ENCODE measurements around the gene F11. TPM values are rescaled to one million over a fixed set of nuclear protein-coding genes. Genes with fewer than 3 reads are reported as not detected.
"Not testable (repeated sequence)": the region's sequence is repeated elsewhere in the genome, so short reads cannot be mapped to it uniquely, and the experiment has no call there.

F11 gene
- total RNA-seq, 2 experiments from 2014 or later, result not detected

DNA sequence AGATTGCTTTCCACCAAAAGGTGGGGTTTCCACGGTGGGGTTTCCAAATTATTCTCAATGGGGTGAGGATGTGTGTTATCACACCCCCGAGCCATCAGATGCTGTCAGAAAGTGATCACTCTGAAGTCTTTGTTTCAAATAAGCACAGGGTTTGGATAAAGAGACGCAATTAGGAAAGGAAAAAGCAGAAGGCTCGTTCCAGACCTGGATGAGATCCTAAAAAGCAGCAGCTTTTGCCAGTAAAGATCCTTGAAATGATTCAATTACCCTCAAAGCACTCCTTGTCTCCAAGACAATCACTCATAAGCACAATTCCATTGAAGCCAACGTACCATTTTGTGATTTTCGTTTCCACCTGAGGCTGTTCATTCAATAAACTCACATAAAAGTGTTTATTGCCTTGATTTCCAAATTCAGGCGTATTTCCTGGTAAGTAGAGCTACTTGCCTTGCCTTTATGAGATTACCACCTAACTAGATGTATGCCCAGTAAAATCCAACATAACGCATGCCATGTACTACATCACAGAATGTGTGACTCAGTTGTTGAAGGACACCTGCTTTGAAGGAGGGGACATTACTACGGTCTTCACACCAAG lies 5.2 kb downstream of the F11 start:
- Mint-ChIP-seq H3K27ac (no peak overlapping the region), H3K9me3 (no peaks in the 10 kb centered on the region), H3K36me3 (ENCODE audit: low read depth) (no peaks in the 10 kb centered on the region), H3K4me1 (ENCODE audit: low read depth) (no peaks in the 10 kb centered on the region), H3K27me3 (peaks cover 34% of the 10 kb centered on the region), H3K4me3 (no peak overlapping the region)
- TF ChIP-seq CTCF (IDR thresholded peaks at IDR 0.05), result no peak
- Histone ChIP-seq H3K9me3 (ENCODE audit: control insufficient read depth in 1 of 2, insufficient read depth in 1 of 2, low read length in 2 of 2) (no peaks in the 10 kb centered on the region), H3K27me3 (ENCODE audit: control insufficient read depth in 1 of 2, insufficient read depth in 2 of 2, low read length in 2 of 2) (peaks cover 7 to 8% of the 10 kb centered on the region in 2 experiments), H3K36me3 (ENCODE audit: insufficient read depth, low read length) (no peaks in the 10 kb centered on the region), H3K27ac (ENCODE audit: low read depth in 1 of 2, low read length in 2 of 2) (no peak overlapping the region), H3K4me1 (ENCODE audit: insufficient read depth, low read length) (no peaks in the 10 kb centered on the region), H3K4me3 (ENCODE audit: low read length) (no peak overlapping the region)
- POLR2A ChIA-PET, result no interaction called here
- DNase-seq (no peak), ATAC-seq (ENCODE audit: poor library complexity) (no peak)
- CTCF ChIA-PET, result no interaction called here
- intact Hi-C loops (cut with DNase I, micrococcal nuclease), result no loop called here

DNA sequence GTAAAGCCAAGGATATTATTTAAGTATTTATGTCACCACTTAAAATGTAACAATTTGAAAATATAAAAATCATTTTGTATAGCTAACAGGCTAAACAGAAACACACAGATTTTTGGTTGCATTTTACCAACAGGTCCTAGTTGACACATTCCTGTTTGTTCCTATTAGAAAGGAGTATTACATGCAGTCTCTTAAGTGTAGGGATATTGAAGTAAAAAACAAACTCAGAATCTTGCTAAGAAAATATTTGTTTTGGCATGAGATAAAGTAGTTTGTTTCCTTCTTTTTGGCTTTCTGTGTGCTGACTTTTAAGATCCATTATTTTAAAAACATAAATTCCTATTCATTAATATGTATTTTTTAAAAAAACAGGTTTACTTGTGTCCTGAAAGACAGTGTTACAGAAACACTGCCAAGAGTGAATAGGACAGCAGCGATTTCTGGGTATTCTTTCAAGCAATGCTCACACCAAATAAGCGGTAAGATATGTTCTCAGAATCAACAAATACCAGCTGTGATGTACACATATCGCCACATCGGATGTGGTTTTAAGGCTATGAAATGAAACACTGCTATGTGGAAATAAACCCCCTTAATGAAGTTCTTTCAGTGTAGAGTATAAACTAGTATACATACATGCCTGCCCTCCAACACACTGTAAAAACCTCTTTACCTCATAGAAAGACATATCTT lies 6.9 kb downstream of the F11 start:
- CTCF ChIA-PET, result no interaction called here
- no peaks in the 10 kb centered on the region for H3K4me1 ChIP-seq (ENCODE audit: insufficient read depth, low read length)
- H3K9me3 ChIP-seq (ENCODE audit: control insufficient read depth in 1 of 2, insufficient read depth in 1 of 2, low read length in 2 of 2), result no peaks in the 10 kb centered on the region
- peaks cover 23% of the 10 kb centered on the region for H3K27me3 Mint-ChIP-seq
- no peak for TF ChIP-seq CTCF (IDR thresholded peaks at IDR 0.05)
- H3K27ac ChIP-seq (ENCODE audit: low read depth in 1 of 2, low read length in 2 of 2), result no peak overlapping the region
- H3K27me3 ChIP-seq (ENCODE audit: control insufficient read depth in 1 of 2, insufficient read depth in 2 of 2, low read length in 2 of 2), result peaks cover 0 to 3% of the 10 kb centered on the region in 2 experiments
- intact Hi-C loops (cut with DNase I, micrococcal nuclease), result no loop called here
- no peak for ATAC-seq (ENCODE audit: poor library complexity)
- POLR2A ChIA-PET, result no interaction called here
- H3K9me3 Mint-ChIP-seq, result no peaks in the 10 kb centered on the region
- no peaks in the 10 kb centered on the region for H3K4me1 Mint-ChIP-seq (ENCODE audit: low read depth)
- H3K36me3 ChIP-seq (ENCODE audit: insufficient read depth, low read length), result no peaks in the 10 kb centered on the region
- DNase-seq, result no peak
- H3K4me3 ChIP-seq (ENCODE audit: low read length), result no peak overlapping the region
- no peaks in the 10 kb centered on the region for H3K36me3 Mint-ChIP-seq (ENCODE audit: low read depth)
- H3K27ac Mint-ChIP-seq, result no peak overlapping the region
- H3K4me3 Mint-ChIP-seq, result no peak overlapping the region

DNA sequence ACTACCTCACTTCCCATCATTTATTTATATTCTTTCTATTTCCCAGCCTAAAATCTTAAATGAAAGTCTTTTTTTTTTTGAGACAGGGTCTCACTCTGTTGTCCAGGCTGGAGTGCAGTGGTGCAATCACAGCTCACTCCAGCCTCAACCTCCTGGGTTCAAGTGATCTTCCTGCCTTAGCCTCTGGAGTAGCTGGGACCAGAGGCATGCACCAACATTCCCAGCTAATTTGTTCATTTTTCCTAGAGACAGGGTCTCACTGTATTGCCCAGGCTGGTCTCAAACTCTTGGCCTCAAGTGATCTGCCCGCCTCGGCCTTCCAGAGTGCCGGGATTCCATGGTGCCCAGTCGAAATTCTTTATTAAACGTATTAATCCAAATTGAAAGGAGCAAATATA lies 7.4 kb downstream of the F11 start:
- H3K4me1 Mint-ChIP-seq (ENCODE audit: low read depth); H3K4me3 Mint-ChIP-seq; H3K27ac ChIP-seq (ENCODE audit: low read depth in 1 of 2, low read length in 2 of 2): not testable (repeated sequence)

GRCh38 chr4:186283311-186283710 lies 17.3 kb downstream of the F11 start:
- no peaks in the 10 kb centered on the region for H3K4me1 ChIP-seq (ENCODE audit: insufficient read depth, low read length)
- no peak overlapping the region for H3K4me3 ChIP-seq (ENCODE audit: low read length)
- POLR2A ChIA-PET, result no interaction called here
- peaks cover 0 to 3% of the 10 kb centered on the region in 2 experiments for H3K27me3 ChIP-seq (ENCODE audit: control insufficient read depth in 1 of 2, insufficient read depth in 2 of 2, low read length in 2 of 2)
- no peaks in the 10 kb centered on the region for H3K36me3 ChIP-seq (ENCODE audit: insufficient read depth, low read length)
- H3K27ac Mint-ChIP-seq, result no peak overlapping the region
- H3K9me3 Mint-ChIP-seq, result no peaks in the 10 kb centered on the region
- no peak for TF ChIP-seq CTCF (IDR thresholded peaks at IDR 0.05)
- H3K9me3 ChIP-seq (ENCODE audit: control insufficient read depth in 1 of 2, insufficient read depth in 1 of 2, low read length in 2 of 2), result no peaks in the 10 kb centered on the region
- DNase-seq, result no peak
- CTCF ChIA-PET, result no interaction called here
- H3K4me3 Mint-ChIP-seq, result no peak overlapping the region
- H3K36me3 Mint-ChIP-seq (ENCODE audit: low read depth), result no peaks in the 10 kb centered on the region
- no peak overlapping the region for H3K27ac ChIP-seq (ENCODE audit: low read depth in 1 of 2, low read length in 2 of 2)
- H3K4me1 Mint-ChIP-seq (ENCODE audit: low read depth), result no peaks in the 10 kb centered on the region
- intact Hi-C loops (cut with DNase I, micrococcal nuclease), result no loop called here
- peaks cover 9% of the 10 kb centered on the region for H3K27me3 Mint-ChIP-seq
- no peak for ATAC-seq (ENCODE audit: poor library complexity)

More for the DNA sequence above, 7.4 kb downstream of the F11 start:
- ATAC-seq (ENCODE audit: poor library complexity); CTCF ChIA-PET; H3K36me3 ChIP-seq (ENCODE audit: insufficient read depth, low read length); H3K27me3 ChIP-seq (ENCODE audit: control insufficient read depth in 1 of 2, insufficient read depth in 2 of 2, low read length in 2 of 2); H3K36me3 Mint-ChIP-seq (ENCODE audit: low read depth); H3K9me3 ChIP-seq (ENCODE audit: control insufficient read depth in 1 of 2, insufficient read depth in 1 of 2, low read length in 2 of 2); H3K4me3 ChIP-seq (ENCODE audit: low read length); H3K4me1 ChIP-seq (ENCODE audit: insufficient read depth, low read length); H3K9me3 Mint-ChIP-seq; POLR2A ChIA-PET; H3K27ac Mint-ChIP-seq; DNase-seq; intact Hi-C loops (cut with DNase I, micrococcal nuclease): not testable (repeated sequence)
- peaks cover 20% of the 10 kb centered on the region for H3K27me3 Mint-ChIP-seq
